WTC11 (cell line): ENCODE measurements around the gene YIF1B. TPM values are rescaled to one million over a fixed set of nuclear protein-coding genes. Genes with fewer than 3 reads are reported as not detected.

ENCODE experiments used
- ATAC-seq: fragments of 200-7000 bp; cut with Tn5 transposase; 2 replicates; pipeline ENCODE4 v1.10.0; 2021; ENCODE audit warnings: mild to moderate bottlenecking, moderate library complexity
- CTCF ChIA-PET: fragments of 300-600 bp; sonication (Branson Sonifier 250); formaldehyde crosslinking; loops from one replicate; lab custom pipeline; 2021; ENCODE audit warnings: antibody characterized with exemption; lab: Charles Lee
- POLR2A ChIA-PET: fragments of 350-600 bp; sonication (Branson Sonifier 250); formaldehyde crosslinking; loops from one replicate; lab custom pipeline; 2021; ENCODE audit warnings: antibody characterized with exemption; lab: Charles Lee
- DNase-seq: peaks from one replicate; pipeline ENCODE4 v3.0.0; 2021; ENCODE audit warnings: low spot score
- H3K27ac Mint-ChIP-seq: 2 replicates; pipeline ENCODE4 v1.8.0; 2021; ENCODE audit warnings: mixed read lengths
- H3K27me3 Mint-ChIP-seq: 2 replicates; pipeline ENCODE4 v1.8.0; 2021; ENCODE audit warnings: low read depth, mild to moderate bottlenecking, moderate library complexity, mixed read lengths
- H3K36me3 Mint-ChIP-seq: 2 replicates; pipeline ENCODE4 v1.8.0; 2021; ENCODE audit warnings: mixed read lengths
- H3K4me1 Mint-ChIP-seq: 2 replicates; pipeline ENCODE4 v1.8.0; 2022; ENCODE audit warnings: mixed read lengths
- H3K4me3 Mint-ChIP-seq: 2 replicates; pipeline ENCODE4 v1.8.0; 2021; ENCODE audit warnings: mild to moderate bottlenecking, moderate library complexity, mixed read lengths
- H3K9me3 Mint-ChIP-seq: 2 replicates; pipeline ENCODE4 v1.8.0; 2021; ENCODE audit warnings: mixed read lengths
- ATF2 ChIP-seq: sonication (generic); formaldehyde crosslinking; IDR thresholded peaks from 2 replicates; pipeline ENCODE4 v1.8.1; 2022; ENCODE audit warnings: low read depth, missing genetic modification reagents, borderline replicate concordance
- CREM ChIP-seq: sonication (generic); formaldehyde crosslinking; IDR thresholded peaks from 2 replicates; pipeline ENCODE4 v1.8.1; 2022; ENCODE audit warnings: mild to moderate bottlenecking, missing genetic modification reagents, moderate library complexity
- EMX1 ChIP-seq: fragments of 250-450 bp; sonication (Bioruptor Pico); IDR thresholded peaks from 2 replicates; pipeline ENCODE4 v1.8.0; 2021; ENCODE audit warnings: mild to moderate bottlenecking
- FOXP1 ChIP-seq: sonication (generic); formaldehyde crosslinking; IDR thresholded peaks from 2 replicates; pipeline ENCODE4 v1.8.0; 2022; ENCODE audit warnings: missing genetic modification reagents, mild to moderate bottlenecking, moderate library complexity, borderline replicate concordance
- GRHL2 ChIP-seq: fragments of 250-450 bp; sonication (Bioruptor Pico); IDR thresholded peaks from 2 replicates; pipeline ENCODE4 v1.8.0; 2022; ENCODE audit warnings: mild to moderate bottlenecking, moderate library complexity; ENCODE audit not compliant: insufficient replicate concordance, severe bottlenecking
- HMGA2 ChIP-seq: fragments of 250-450 bp; sonication (Bioruptor Pico); IDR thresholded peaks from 2 replicates; pipeline ENCODE4 v1.4.0; 2021; ENCODE audit warnings: mild to moderate bottlenecking, moderate library complexity
- JUN ChIP-seq: sonication (generic); formaldehyde crosslinking; IDR thresholded peaks from 2 replicates; pipeline ENCODE4 v1.8.0; 2023; ENCODE audit warnings: mild to moderate bottlenecking, missing genetic modification reagents
- MLX ChIP-seq: sonication (generic); formaldehyde crosslinking; IDR thresholded peaks from 2 replicates; pipeline ENCODE4 v1.8.1; 2023; ENCODE audit warnings: mild to moderate bottlenecking, missing genetic modification reagents, moderate library complexity
- NFE2L1 ChIP-seq: sonication (generic); formaldehyde crosslinking; IDR thresholded peaks from 2 replicates; pipeline ENCODE4 v1.8.1; 2023; ENCODE audit warnings: missing genetic modification reagents
- NFYB ChIP-seq: sonication (generic); formaldehyde crosslinking; conservative IDR thresholded peaks from 2 replicates; pipeline ENCODE4 v1.8.0; 2022; ENCODE audit warnings: low read depth, missing genetic modification reagents
- NR1H2 ChIP-seq: sonication (generic); formaldehyde crosslinking; IDR thresholded peaks from 2 replicates; pipeline ENCODE4 v1.9.0; 2021; ENCODE audit warnings: mild to moderate bottlenecking, moderate library complexity, missing genetic modification reagents
- RELA ChIP-seq: sonication (generic); formaldehyde crosslinking; IDR thresholded peaks from 2 replicates; pipeline ENCODE4 v1.8.1; 2022; ENCODE audit warnings: missing genetic modification reagents, mild to moderate bottlenecking, borderline replicate concordance
- RORB ChIP-seq: fragments of 250-450 bp; sonication (Bioruptor Pico); IDR thresholded peaks from 2 replicates; pipeline ENCODE4 v1.9.0; 2021; ENCODE audit warnings: mild to moderate bottlenecking
- SMAD3 ChIP-seq: sonication (generic); formaldehyde crosslinking; IDR thresholded peaks from 2 replicates; pipeline ENCODE4 v1.8.0; 2022; ENCODE audit warnings: missing genetic modification reagents, mild to moderate bottlenecking, borderline replicate concordance
- SOX15 ChIP-seq: fragments of 250-450 bp; sonication (Bioruptor Pico); IDR thresholded peaks from 2 replicates; pipeline ENCODE4 v1.9.0; 2021; ENCODE audit warnings: mild to moderate bottlenecking
- TCF7 ChIP-seq: sonication (generic); formaldehyde crosslinking; IDR thresholded peaks from 2 replicates; pipeline ENCODE4 v1.8.0; 2022; ENCODE audit warnings: mild to moderate bottlenecking, low read depth, missing genetic modification reagents, moderate library complexity
- ZNF232 ChIP-seq: sonication (generic); formaldehyde crosslinking; IDR thresholded peaks from 2 replicates; pipeline ENCODE4 v1.8.0; 2022; ENCODE audit warnings: mild to moderate bottlenecking, missing genetic modification reagents
- ZNF671 ChIP-seq: fragments of 250-450 bp; sonication (Bioruptor Pico); IDR thresholded peaks from 2 replicates; pipeline ENCODE4 v1.8.0; 2021; ENCODE audit warnings: mild to moderate bottlenecking
- total RNA-seq: library from RNA; stranded (reverse); gene quantifications from 3 replicates; pipeline ENCODE4 v1.2.3, GENCODE V29; 2021
- TF ChIP-seq, protein P1 (sequence below): fragments of 250-450 bp; sonication (Bioruptor Pico); IDR thresholded peaks from 2 replicates; pipeline ENCODE4 v2.1.2; 2022; ENCODE audit warnings: mild to moderate bottlenecking, moderate library complexity
- TF ChIP-seq, protein P2 (sequence below): sonication (generic); formaldehyde crosslinking; IDR thresholded peaks from 2 replicates; pipeline ENCODE4 v1.8.1; 2023; ENCODE audit warnings: mild to moderate bottlenecking, missing genetic modification reagents, borderline replicate concordance

Gene YIF1B
- total RNA-seq, 1 experiment from 2014 or later, result 83.3 TPM

- TF ChIP-seq, protein P1, sequence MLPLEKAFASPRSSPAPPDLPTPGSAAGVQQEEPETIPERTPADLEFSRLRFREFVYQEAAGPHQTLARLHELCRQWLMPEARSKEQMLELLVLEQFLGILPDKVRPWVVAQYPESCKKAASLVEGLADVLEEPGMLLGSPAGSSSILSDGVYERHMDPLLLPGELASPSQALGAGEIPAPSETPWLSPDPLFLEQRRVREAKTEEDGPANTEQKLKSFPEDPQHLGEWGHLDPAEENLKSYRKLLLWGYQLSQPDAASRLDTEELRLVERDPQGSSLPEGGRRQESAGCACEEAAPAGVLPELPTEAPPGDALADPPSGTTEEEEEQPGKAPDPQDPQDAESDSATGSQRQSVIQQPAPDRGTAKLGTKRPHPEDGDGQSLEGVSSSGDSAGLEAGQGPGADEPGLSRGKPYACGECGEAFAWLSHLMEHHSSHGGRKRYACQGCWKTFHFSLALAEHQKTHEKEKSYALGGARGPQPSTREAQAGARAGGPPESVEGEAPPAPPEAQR (CRISPR knock-in tag), result no peak
- no peak for TF ChIP-seq NFE2L1
- no peak for TF ChIP-seq TCF7 (CRISPR knock-in tag)
Measured at GRCh38 chr19:38326591-38326990, 10.8 kb upstream of the YIF1B start (continued).

- no peaks in the 10 kb centered on the region for H3K9me3 Mint-ChIP-seq
- H3K4me3 Mint-ChIP-seq, result no peak overlapping the region
- ChIA-PET POLR2A (no interaction called here), CTCF (no interaction called here)
- peaks cover 21% of the 10 kb centered on the region for H3K27me3 Mint-ChIP-seq
- H3K4me1 Mint-ChIP-seq, result peaks cover 14% of the 10 kb centered on the region; the same call in 1 of the 2 replicates
- no peak overlapping the region for H3K27ac Mint-ChIP-seq
- no peak for TF ChIP-seq NFYB (CRISPR knock-in tag)
- H3K36me3 Mint-ChIP-seq, result peaks cover 12% of the 10 kb centered on the region
- no peak for ATAC-seq
- DNase-seq, result no peak
Measured at GRCh38 chr19:38324431-38324830, 8.7 kb upstream of the YIF1B start.

- peaks cover 33% of the 10 kb centered on the region for H3K27me3 Mint-ChIP-seq
- no peak overlapping the region for H3K27ac Mint-ChIP-seq
- POLR2A ChIA-PET, result no interaction called here
- TF ChIP-seq, protein P1 (CRISPR knock-in tag), result no peak
- TF ChIP-seq, all 79 proteins: peak for 0
- Mint-ChIP-seq H3K9me3 (no peaks in the 10 kb centered on the region), H3K4me1 (peaks cover 20% of the 10 kb centered on the region), H3K4me3 (no peak overlapping the region), H3K36me3 (peaks cover 12% of the 10 kb centered on the region)
- ATAC-seq (no peak), DNase-seq (no peak)
- CTCF ChIA-PET, result no interaction called here
Measured at GRCh38 chr19:38323291-38323690, 7.5 kb upstream of the YIF1B start.

- H3K27ac Mint-ChIP-seq, result no peak overlapping the region
- ChIA-PET CTCF (interaction anchor here (1.0 to 2.1 kb wide), 7 partner anchors 9 to 81 kb away, joined by 3 to 7 read pairs (median 4); partner anchors contain the start of genes CATSPERG, FAM98C, PPP1R14A and PSMD8), POLR2A (interaction anchor here (0.8 kb wide), 1 partner anchor 52 kb away, joined by 3 read pairs; no protein-coding TSS in a partner anchor)
- DNase-seq (no peak), ATAC-seq (no peak)
- H3K9me3 Mint-ChIP-seq, result no peaks in the 10 kb centered on the region
- peaks cover under 1% of the 10 kb centered on the region; the same call in 1 of the 2 replicates for H3K36me3 Mint-ChIP-seq
- peaks cover 20% of the 10 kb centered on the region for H3K4me1 Mint-ChIP-seq
- H3K27me3 Mint-ChIP-seq, result peaks cover 48% of the 10 kb centered on the region
- H3K4me3 Mint-ChIP-seq, result peak overlapping the region; percentile 81; the same call in 1 of the 2 replicates
- no peak for TF ChIP-seq ZNF671 (CRISPR knock-in tag)
- TF ChIP-seq SMAD3, result no peak
- TF ChIP-seq CREM (CRISPR knock-in tag), result no peak
- TF ChIP-seq, protein P2, sequence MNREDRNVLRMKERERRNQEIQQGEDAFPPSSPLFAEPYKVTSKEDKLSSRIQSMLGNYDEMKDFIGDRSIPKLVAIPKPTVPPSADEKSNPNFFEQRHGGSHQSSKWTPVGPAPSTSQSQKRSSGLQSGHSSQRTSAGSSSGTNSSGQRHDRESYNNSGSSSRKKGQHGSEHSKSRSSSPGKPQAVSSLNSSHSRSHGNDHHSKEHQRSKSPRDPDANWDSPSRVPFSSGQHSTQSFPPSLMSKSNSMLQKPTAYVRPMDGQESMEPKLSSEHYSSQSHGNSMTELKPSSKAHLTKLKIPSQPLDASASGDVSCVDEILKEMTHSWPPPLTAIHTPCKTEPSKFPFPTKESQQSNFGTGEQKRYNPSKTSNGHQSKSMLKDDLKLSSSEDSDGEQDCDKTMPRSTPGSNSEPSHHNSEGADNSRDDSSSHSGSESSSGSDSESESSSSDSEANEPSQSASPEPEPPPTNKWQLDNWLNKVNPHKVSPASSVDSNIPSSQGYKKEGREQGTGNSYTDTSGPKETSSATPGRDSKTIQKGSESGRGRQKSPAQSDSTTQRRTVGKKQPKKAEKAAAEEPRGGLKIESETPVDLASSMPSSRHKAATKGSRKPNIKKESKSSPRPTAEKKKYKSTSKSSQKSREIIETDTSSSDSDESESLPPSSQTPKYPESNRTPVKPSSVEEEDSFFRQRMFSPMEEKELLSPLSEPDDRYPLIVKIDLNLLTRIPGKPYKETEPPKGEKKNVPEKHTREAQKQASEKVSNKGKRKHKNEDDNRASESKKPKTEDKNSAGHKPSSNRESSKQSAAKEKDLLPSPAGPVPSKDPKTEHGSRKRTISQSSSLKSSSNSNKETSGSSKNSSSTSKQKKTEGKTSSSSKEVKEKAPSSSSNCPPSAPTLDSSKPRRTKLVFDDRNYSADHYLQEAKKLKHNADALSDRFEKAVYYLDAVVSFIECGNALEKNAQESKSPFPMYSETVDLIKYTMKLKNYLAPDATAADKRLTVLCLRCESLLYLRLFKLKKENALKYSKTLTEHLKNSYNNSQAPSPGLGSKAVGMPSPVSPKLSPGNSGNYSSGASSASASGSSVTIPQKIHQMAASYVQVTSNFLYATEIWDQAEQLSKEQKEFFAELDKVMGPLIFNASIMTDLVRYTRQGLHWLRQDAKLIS (CRISPR knock-in tag), result no peak
- TF ChIP-seq ZNF232 (CRISPR knock-in tag), result no peak
- TF ChIP-seq ATF2 (CRISPR knock-in tag), result no peak
- no peak for TF ChIP-seq MLX
- TF ChIP-seq SOX15 (CRISPR knock-in tag), result no peak
- no peak for TF ChIP-seq RORB (CRISPR knock-in tag)
- TF ChIP-seq RELA (CRISPR knock-in tag), result no peak
- TF ChIP-seq GRHL2 (CRISPR knock-in tag), result no peak
- no peak for TF ChIP-seq FOXP1 (CRISPR knock-in tag)
- TF ChIP-seq, protein P1 (CRISPR knock-in tag), result no peak
- TF ChIP-seq EMX1 (CRISPR knock-in tag), result no peak
- TF ChIP-seq HMGA2 (CRISPR knock-in tag), result no peak
- no peak for TF ChIP-seq JUN (CRISPR knock-in tag)
- no peak for TF ChIP-seq NR1H2
Measured at GRCh38 chr19:38321646-38322196, 6.0 kb upstream of the YIF1B start.
